HG02623 (cell line): ENCODE measurements around the gene RAB27A.

Experiments
- ATAC-seq: cut with Tn5 transposase; IDR thresholded peaks from one replicate; pipeline ENCODE4 v1.9.1; 2021; ENCODE audit warnings: moderate library complexity; ENCODE audit not compliant: unreplicated experiment

The RAB27A gene

DNA sequence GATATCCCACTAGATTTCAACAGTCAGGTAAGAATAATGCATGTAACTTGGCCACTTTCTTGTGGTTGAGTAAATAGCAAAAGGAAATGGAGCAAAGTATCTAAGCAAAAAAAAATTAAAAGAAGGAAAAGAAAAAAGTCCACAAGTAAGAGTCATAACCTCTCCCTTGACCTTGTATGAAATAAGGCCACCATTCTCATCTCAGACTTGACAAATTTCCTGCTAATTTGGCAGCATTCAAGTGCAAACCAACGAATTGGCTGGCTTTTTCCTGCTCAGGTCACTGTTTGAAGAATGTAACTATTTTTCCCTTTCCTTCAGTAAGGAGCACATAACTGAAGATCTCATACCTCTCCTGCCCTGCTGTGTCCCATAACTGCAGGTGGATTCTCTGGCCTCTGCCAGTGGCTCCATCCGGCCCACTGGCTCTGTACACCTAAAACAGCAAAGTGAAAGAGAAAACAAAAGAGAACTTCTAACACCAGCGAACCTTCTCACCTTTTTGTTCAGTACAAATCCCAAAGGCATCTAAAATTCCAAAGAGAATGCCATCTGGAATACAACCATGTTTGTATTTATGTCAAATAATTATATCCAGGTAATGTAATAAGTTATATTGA lies 59.5 kb downstream of the RAB27A start:
- no peak for ATAC-seq

- ATAC-seq = no peak
Observed at GRCh38 chr15:55226127-55226526, 63.5 kb downstream of the RAB27A start.

DNA sequence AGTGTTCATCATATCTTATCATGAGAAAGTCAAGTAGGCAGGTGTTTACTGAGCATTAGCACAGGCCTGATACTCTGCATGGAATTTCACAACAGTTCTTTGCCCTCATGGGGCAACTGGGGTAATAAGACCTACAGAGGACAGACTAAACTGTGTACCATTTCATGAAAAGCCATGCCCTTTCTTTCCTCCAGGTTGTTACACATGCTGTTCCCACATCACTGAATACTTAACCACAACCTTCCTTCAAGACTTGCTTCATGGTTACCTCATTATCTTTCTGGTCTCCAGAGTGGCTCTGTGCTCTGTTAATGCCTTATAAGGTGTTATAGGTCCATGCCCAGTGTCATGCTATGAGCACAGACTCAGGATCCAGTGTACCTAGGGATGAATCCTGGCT lies 64.7 kb downstream of the RAB27A start:
- ATAC-seq = peak; percentile 32

- ATAC-seq = peak; percentile 70
Observed at GRCh38 chr15:55222588-55222987, 67.0 kb downstream of the RAB27A start.

DNA sequence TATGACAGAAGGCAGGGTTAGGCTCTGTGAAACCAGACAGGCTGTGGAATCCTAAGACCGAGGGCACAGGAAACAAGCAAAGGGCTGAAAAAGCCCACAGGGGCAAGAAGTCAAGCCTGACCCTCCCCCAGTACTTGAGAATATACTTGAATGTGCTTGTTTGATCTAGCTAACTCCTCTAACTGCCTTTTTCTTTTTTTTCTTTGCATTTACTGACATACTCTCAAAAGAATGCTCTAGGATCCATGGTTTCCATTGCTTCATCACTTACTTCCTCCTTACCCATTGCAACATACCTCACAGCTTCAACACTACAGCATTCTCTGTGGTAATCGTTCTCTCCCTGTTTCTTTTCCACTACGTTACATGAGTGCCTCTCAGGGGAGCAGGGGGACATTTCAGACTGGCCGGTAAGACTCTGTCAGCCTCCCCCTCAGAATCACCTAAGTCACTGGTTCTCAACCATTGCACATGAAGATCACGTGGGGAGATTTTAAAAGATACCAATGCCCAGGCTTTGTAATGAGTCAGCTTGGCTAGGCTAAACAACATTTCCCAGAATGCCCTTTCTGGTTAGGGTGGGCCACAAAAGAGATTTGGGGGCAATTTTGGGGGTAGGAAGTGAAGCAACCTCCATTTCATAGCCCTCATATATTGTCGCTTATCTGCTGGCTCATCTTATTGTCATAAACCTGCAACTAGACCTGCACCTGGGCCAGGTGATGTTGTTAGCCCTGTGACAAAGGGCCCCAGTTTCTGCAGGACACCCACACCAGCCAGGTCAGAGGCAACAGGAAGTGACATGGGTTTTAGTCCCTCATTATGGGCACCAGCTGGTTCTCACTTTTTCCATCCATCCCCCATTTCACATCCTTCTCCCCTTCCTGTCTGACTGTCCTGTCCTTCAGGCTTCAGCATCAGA lies 68.3 kb downstream of the RAB27A start:
- ATAC-seq = no peak

DNA sequence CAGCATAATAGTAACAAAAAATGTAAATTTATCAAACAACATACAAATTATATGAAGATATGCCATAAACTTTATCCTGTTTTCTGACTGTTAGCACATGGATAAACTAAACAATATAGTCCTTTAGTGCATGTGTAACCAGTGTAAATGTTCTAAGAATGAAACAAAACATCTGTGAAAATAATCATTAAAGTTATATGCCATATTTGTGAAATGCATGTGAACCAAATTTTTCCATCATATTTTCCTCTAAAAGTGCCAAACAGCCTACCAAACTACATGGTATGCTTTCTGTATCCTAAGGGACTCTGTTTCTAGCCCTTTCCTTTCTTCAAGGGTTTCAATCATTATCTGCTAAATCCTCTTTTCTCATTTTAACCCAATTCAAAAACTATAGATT lies 69.0 kb downstream of the RAB27A start:
- ATAC-seq = no peak

GRCh38 chr15:55218056-55218455 lies 71.6 kb downstream of the RAB27A start:
- no peak for ATAC-seq

DNA sequence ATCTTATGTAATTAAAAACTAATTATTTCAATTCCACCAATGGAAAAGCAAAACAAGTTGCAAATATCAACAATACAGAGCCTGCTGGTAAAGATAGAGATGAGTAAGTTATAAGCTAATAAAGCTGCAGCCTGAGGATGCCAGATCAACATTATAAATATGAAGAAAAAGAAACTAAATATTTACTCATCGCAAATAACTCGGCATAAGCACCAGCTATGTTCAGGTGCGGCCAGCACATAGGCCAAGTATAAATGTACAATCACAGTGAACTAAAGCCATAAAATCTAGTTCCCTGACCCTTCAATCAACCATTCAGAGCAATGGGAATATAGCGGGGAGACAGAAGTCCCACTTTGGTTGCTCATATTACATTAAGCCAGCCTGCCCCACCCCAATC lies 85.1 kb downstream of the RAB27A start:
- ATAC-seq = no peak

DNA sequence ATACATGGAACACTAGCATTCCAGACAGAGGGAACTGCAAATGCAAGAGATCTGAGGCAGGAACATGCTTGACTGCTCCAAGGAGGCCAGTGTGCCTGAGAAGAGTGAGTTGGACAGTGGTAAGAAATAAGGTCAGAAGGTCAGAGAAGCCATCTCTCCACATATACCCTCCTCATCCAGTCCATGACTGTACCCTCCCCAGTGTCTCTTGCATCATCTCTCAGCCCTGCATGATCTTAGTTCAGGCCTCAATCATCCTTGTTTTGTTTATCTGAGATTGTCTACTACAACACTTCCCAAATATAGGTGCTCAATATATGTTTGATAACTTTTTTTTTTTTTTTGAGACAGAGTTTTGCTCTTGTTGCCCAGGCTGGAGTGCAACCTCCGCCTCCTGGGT lies 87.4 kb downstream of the RAB27A start:
- ATAC-seq = no peak

GRCh38 chr15:55198706-55199105 lies 90.9 kb downstream of the RAB27A start:
- ATAC-seq = no peak

DNA sequence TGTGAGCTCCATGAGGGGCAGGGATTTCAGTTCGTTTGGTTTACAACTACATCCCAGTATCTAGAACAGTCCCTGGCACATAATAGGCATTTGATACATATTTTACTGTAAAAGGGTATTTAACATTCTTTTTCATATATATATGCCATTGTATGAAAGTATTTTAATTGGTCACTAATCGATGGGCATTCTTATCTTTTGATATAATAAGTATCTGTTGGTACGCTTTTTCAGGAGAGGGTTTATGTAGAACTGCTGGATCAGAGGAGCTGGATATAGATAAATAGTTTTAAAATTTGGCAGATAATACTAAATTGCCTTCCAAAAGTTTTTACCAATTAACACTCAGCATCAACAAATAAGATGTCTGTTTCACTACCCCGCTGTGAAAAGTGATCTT lies 91.9 kb downstream of the RAB27A start:
- ATAC-seq = no peak

DNA sequence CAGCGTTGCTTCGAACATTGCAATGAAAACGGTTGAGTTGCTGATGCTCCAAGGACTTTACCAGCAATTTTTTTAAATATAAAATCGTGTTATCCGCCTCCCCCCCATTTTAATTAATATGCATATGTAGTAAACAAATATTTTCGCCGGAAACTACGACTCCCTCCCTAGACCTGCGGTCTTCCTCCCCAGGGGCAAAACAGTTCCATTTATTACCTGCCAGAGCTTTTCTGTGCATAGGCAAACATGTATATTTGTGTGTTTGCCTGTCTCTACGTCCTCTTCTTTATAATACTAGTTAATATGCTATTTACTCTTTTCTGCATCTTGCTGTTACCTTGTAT lies 92.3 kb downstream of the RAB27A start:
- ATAC-seq = peak; percentile 7

- ATAC-seq = peak; percentile 94
Observed at GRCh38 chr15:55196458-55197361, 92.9 kb downstream of the RAB27A start, which contains the start of gene RSL24D1. Gene RSL24D1 (minus strand): TSS chr15:55196941. CDS start chr15:55196890, 51 bp downstream.

- ATAC-seq = no peak
Observed at GRCh38 chr15:55195996-55196395, 93.6 kb downstream of the RAB27A start.

- ATAC-seq = no peak
Observed at GRCh38 chr15:55194256-55194655, 95.4 kb downstream of the RAB27A start.

DNA sequence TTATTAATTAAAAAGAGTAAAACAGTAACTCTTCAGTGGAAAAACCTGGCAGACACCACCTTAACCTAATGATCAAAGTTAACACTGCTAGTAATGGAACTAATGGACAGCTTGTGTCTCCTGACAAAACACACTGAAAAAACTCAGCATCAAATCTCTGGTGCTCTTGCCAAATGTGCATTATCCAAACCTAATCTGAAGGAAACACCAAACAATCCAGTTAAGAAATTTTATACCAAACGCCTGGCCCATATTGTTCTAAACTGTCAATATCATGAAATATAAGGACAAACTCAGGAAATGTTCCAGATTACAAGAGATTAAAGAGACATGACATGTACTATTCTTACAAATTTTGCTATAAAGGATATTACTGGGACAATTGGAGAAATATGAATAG lies 103.3 kb downstream of the RAB27A start:
- no peak for ATAC-seq

DNA sequence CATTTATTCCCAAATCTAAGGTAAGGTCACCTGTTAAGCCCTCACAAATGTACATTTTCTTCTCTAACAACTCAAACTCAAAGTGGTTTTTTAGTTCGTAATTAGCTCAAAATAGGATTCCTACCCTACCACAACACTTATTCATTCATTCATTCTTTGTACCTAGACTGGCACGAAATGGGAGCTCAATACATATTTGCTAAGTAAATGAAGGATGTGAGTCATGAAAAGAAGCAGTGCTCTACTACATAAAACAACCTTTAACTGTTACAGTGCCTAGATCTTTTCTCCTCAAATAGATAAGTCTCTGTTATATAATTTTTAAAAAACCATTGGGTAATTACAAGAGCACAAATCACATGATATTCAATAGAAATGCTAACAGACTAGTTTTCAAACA lies 105.9 kb downstream of the RAB27A start:
- ATAC-seq = no peak

DNA sequence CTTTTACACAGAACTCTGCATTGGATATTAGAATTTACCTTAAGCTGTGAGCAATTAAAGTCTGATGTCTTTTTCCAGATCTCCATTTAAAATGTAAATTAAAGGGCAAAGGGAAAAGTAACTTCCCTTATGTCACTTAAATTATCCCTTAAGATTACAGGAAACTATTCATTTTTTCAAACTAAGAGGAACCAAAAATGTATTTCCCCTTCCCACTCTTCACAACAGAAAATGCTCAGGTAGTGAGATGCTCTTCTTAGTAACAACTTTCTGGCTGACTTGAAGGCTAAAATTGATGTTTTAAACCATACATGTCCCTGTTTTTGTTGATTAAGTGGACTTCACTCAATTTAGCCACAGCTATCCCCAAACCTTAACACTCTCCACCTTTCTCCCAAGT lies 110.5 kb downstream of the RAB27A start:
- ATAC-seq = no peak

DNA sequence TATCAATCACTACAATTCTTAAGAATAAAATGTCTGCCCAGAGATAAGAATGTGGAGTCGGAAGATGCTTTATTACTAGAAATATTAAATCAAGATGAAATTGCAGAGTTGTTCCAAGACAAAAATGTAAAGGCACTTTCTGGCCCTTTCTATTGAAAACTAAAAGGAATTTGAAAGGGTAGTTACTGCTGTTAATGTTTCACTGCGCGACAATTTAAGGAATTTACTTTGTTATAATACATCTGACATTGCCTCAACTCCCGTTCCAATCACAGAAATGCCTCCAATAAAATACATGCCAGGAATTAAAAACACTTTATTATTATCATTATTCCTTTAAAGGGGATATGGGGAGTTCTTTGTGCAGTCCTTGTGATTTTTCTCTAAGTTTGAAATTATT lies 119.3 kb downstream of the RAB27A start:
- ATAC-seq = no peak

GRCh38 chr15:55168350-55168974 lies 121.2 kb downstream of the RAB27A start:
- ATAC-seq = peak; percentile 93

GRCh38 chr15:55164284-55164683 lies 125.3 kb downstream of the RAB27A start:
- no peak for ATAC-seq
